B cell (primary cell): ENCODE measurements around the gene PACC1. TPM values are rescaled to one million over a fixed set of nuclear protein-coding genes. Genes with fewer than 3 reads are reported as not detected.

Experiments used
- ATAC-seq: fragments of 200-7000 bp; cut with Tn5 transposase; one replicate; pipeline ENCODE4 v1.10.0; 2021; ENCODE audit warnings: low read depth, mild to moderate bottlenecking, moderate number of reproducible peaks, moderate library complexity
- CTCF ChIA-PET: fragments of 350-600 bp; sonication (Branson Sonifier 250); formaldehyde crosslinking; loops from one replicate; lab custom pipeline; 2021; ENCODE audit warnings: antibody characterized with exemption, inconsistent platforms; lab: Charles Lee
- POLR2A ChIA-PET: fragments of 350-600 bp; sonication (Branson Sonifier 250); formaldehyde crosslinking; loops from one replicate; lab custom pipeline; 2021; ENCODE audit warnings: antibody characterized with exemption; lab: Charles Lee
- DNase-seq: peaks from one replicate; pipeline ENCODE4 v3.0.0; 2013
- H2AFZ ChIP-seq: 2 replicates; pipeline ENCODE4 v1.6.1; 2012; ENCODE audit warnings: mild to moderate bottlenecking, low read depth, low read length; ENCODE audit not compliant: insufficient read depth, poor library complexity, severe bottlenecking
- H3K27ac ChIP-seq, 2 donors: 1 replicate in 1 of 2; 2 replicates in 1 of 2; pipeline ENCODE4 v1.5.1; 2012 to 2013; ENCODE audit warnings: low read length in 2 of 2, mild to moderate bottlenecking in 2 of 2, moderate library complexity in 1 of 2
- H3K27me3 ChIP-seq, 4 experiments: fragments of 200-600 bp in 1 of 4; sonication (generic) in 1 of 4; replicated peaks in 1 of 4; 1 replicate in 2 of 4; 2 replicates in 2 of 4; pipeline versions ENCODE4 v1.6.1 to v1.7.0; 2013 to 2016; ENCODE audit warnings: low read length in 3 of 4, mild to moderate bottlenecking in 2 of 4, mixed read lengths in 1 of 4, moderate library complexity in 1 of 4; ENCODE audit not compliant: insufficient read depth in 4 of 4, control insufficient read depth in 3 of 4; ENCODE audit errors: control extremely low read depth in 1 of 4
- H3K36me3 ChIP-seq, 2 experiments: replicated peaks in 1 of 2; 1 replicate in 1 of 2; 2 replicates in 1 of 2; pipeline versions ENCODE4 v1.6.1 to v1.7.1; 2013; ENCODE audit warnings: low read length in 1 of 2; ENCODE audit not compliant: insufficient read depth in 2 of 2, control insufficient read depth in 1 of 2; ENCODE audit errors: control extremely low read depth in 1 of 2, extremely low read depth in 1 of 2
- H3K4me1 ChIP-seq, 2 donors: fragments of 200-600 bp in 1 of 2; sonication (generic) in 1 of 2; 1 replicate in 1 of 2; 2 replicates in 1 of 2; pipeline versions ENCODE4 v1.5.1 to v1.6.1; 2013 to 2017; ENCODE audit warnings: low read length in 2 of 2; ENCODE audit not compliant: control insufficient read depth in 2 of 2, insufficient read depth in 2 of 2
- H3K4me2 ChIP-seq: replicated peaks from 2 replicates; pipeline ENCODE3; 2012; ENCODE audit warnings: mild to moderate bottlenecking, low read depth, low read length; ENCODE audit not compliant: poor library complexity, severe bottlenecking
- H3K4me3 ChIP-seq, 5 experiments: fragments of 200-600 bp in 1 of 5; sonication (generic) in 1 of 5; 1 replicate in 3 of 5; 2 replicates in 2 of 5; pipeline versions ENCODE4 v1.5.1 to v1.7.0; 2011 to 2016; ENCODE audit warnings: low read length in 4 of 5, mild to moderate bottlenecking in 4 of 5, low read depth in 2 of 5, control low read depth in 1 of 5, moderate library complexity in 1 of 5; ENCODE audit not compliant: insufficient read depth in 1 of 5; ENCODE audit errors: control extremely low read depth in 1 of 5, extremely low read depth in 1 of 5
- H3K79me2 ChIP-seq: fragments of 200-600 bp; sonication (generic); one replicate; pipeline ENCODE4 v1.6.0; 2016; ENCODE audit warnings: low read length; ENCODE audit not compliant: control insufficient read depth, insufficient read depth
- H3K9ac ChIP-seq: fragments of 200-600 bp; sonication (generic); 2 replicates; pipeline ENCODE4 v1.6.1; 2017; ENCODE audit warnings: mild to moderate bottlenecking, low read length, moderate library complexity
- H3K9me3 ChIP-seq, 3 donors: one replicate each; pipeline versions ENCODE4 v1.6.1 to v1.7.1; 2013; ENCODE audit warnings: low read length in 2 of 3; ENCODE audit not compliant: control insufficient read depth in 2 of 3, insufficient read depth in 1 of 3; ENCODE audit errors: control extremely low read depth in 1 of 3
- H4K20me1 ChIP-seq: 2 replicates; pipeline ENCODE4 v1.6.0; 2012; ENCODE audit warnings: mild to moderate bottlenecking, low read length; ENCODE audit not compliant: insufficient read depth, control insufficient read depth, poor library complexity, severe bottlenecking
- H3K27ac Mint-ChIP-seq: one replicate; pipeline ENCODE4 v1.8.0; 2021; ENCODE audit warnings: mixed read lengths
- H3K27me3 Mint-ChIP-seq: one replicate; pipeline ENCODE4 v1.8.0; 2021; ENCODE audit warnings: mixed read lengths
- H3K4me1 Mint-ChIP-seq: one replicate; pipeline ENCODE4 v1.8.0; 2021; ENCODE audit warnings: mixed read lengths
- H3K4me3 Mint-ChIP-seq: one replicate; pipeline ENCODE4 v1.8.0; 2021; ENCODE audit warnings: mixed read lengths
- H3K9me3 Mint-ChIP-seq: one replicate; pipeline ENCODE4 v1.8.0; 2022; ENCODE audit warnings: mixed read lengths; ENCODE audit not compliant: insufficient read depth
- CTCF ChIP-seq: fragments of 200-600 bp; IDR thresholded peaks from one replicate; pipeline ENCODE4 v1.8.0; 2022; ENCODE audit warnings: antibody characterized with exemption, mild to moderate bottlenecking
- EZH2 ChIP-seq: IDR thresholded peaks from 2 replicates; pipeline ENCODE4 v1.6.1; 2012; ENCODE audit warnings: borderline replicate concordance, low read depth, mild to moderate bottlenecking, moderate library complexity, low read length; ENCODE audit not compliant: insufficient read depth, poor library complexity, severe bottlenecking
- WGBS: methylation state at CpG from one replicate; pipeline ENCODE4 v1.1.5; 2013; ENCODE audit warnings: missing lambda C conversion rate; ENCODE audit not compliant: insufficient coverage; 5-methylcytosine and 5-hydroxymethylcytosine counted together
- intact Hi-C: fragments of 100-400 bp; cut with micrococcal nuclease; formaldehyde crosslinking; loops from one replicate; pipeline ENCODE4 v1.10.0; 2022
- polyA plus RNA-seq: library from polyadenylated mRNA; depleted of rRNA; stranded (reverse); fragments of >200 nt; gene quantifications from 2 replicates; pipeline ENCODE4 v1.2.3, GENCODE V29; 2012
- total RNA-seq, 2 donors: library from RNA; stranded (reverse); fragments of 120-200 nt in 1 of 2; gene quantifications; 1 replicate in 1 of 2; 2 replicates in 1 of 2; pipeline versions ENCODE4 v1.2.3 to v1.2.4, GENCODE V29; 2013 to 2022

Gene PACC1
- total and polyA plus RNA-seq, 2 donors (not counting 1 experiment from before 2014, with no cell fraction given), result 15.9 to 18.3 TPM

GRCh38 chr1:212421165-212421564, 6.5 kb upstream of the PACC1 start:
- H2AFZ ChIP-seq, result no peak overlapping the region
- peaks cover 0 to 4% (median 1%) of the 10 kb centered on the region in 4 experiments for H3K27me3 ChIP-seq
- no peaks in the 10 kb centered on the region for H3K36me3 ChIP-seq
- Mint-ChIP-seq H3K27me3 (peaks cover 8% of the 10 kb centered on the region), H3K4me3 (no peak overlapping the region), H3K27ac (no peak overlapping the region), H3K9me3 (no peaks in the 10 kb centered on the region), H3K4me1 (peaks cover 1% of the 10 kb centered on the region)
- no peak overlapping the region for H3K4me3 ChIP-seq
- ATAC-seq, result no peak
- intact Hi-C loops, result no loop called here
- CTCF ChIA-PET, result interaction anchor here (1.5 kb wide), 1 partner anchor 35 kb away, joined by 4 read pairs; no protein-coding TSS in a partner anchor
- no peaks in the 10 kb centered on the region for H3K79me2 ChIP-seq
- H3K4me2 ChIP-seq, result no peak overlapping the region
- WGBS, result no CpG with 5 or more reads among the region's 2 CpGs
- no peaks in the 10 kb centered on the region for H3K9me3 ChIP-seq
- H4K20me1 ChIP-seq, result no peaks in the 10 kb centered on the region
- H3K4me1 ChIP-seq, result no peaks in the 10 kb centered on the region
- no peak overlapping the region for H3K9ac ChIP-seq
- no peak for DNase-seq
- no peak overlapping the region for H3K27ac ChIP-seq
- no peak for TF ChIP-seq CTCF
- TF ChIP-seq EZH2, result no peak
- POLR2A ChIA-PET, result no interaction called here

GRCh38 chr1:212415107-212415841, 588 bp upstream of the PACC1 start:
- DNase-seq (no peak), ATAC-seq (no peak)
- peak overlapping the region in 4 of 5 experiments; percentile 79 to 93 (median 85) for H3K4me3 ChIP-seq
- intact Hi-C loops, result loop anchor here (1.0 to 5.0 kb wide), 7 partner anchors 17 to 600 kb away; partner anchors contain the start of genes ANGEL2, DTL, INTS7 and LPGAT1
- peaks cover 24 to 35% of the 10 kb centered on the region in 2 donors for H3K4me1 ChIP-seq
- peak overlapping the region; percentile 83 to 84 for H3K27ac ChIP-seq
- CTCF ChIA-PET, result interaction anchor here (1.0 to 2.7 kb wide), 5 partner anchors 41 to 734 kb away, joined by 4 to 15 read pairs (median 5); partner anchors contain the start of genes DTL and INTS7
- peak overlapping the region; percentile 80 for H3K4me2 ChIP-seq
- H3K9me3 ChIP-seq, result no peaks in the 10 kb centered on the region
- peaks cover 10% of the 10 kb centered on the region for H4K20me1 ChIP-seq
- POLR2A ChIA-PET, result interaction anchor here (0.8 to 1.0 kb wide), 3 partner anchors 15 to 129 kb away, joined by 4 to 5 read pairs (median 4); partner anchors contain the start of gene NENF
- H3K79me2 ChIP-seq, result peaks cover 44% of the 10 kb centered on the region
- Mint-ChIP-seq H3K4me1 (peaks cover 39% of the 10 kb centered on the region), H3K27me3 (no peaks in the 10 kb centered on the region), H3K4me3 (peak overlapping the region; percentile 99), H3K27ac (peak overlapping the region; percentile 86), H3K9me3 (no peaks in the 10 kb centered on the region)
- peaks cover 0 to 10% of the 10 kb centered on the region in 2 experiments for H3K36me3 ChIP-seq
- H3K27me3 ChIP-seq, result no peaks in the 10 kb centered on the region
- TF ChIP-seq CTCF (peak; percentile 23), EZH2 (no peak)
- peak overlapping the region; percentile 52 for H3K9ac ChIP-seq
- H2AFZ ChIP-seq, result peak overlapping the region; percentile 98
- 40% methylated on average over 7 of the region's 13 CpGs for WGBS
